HG03378 (cell line): Measurements from ENCODE around the gene SRRD.
A peak's percentile ranks its signal among the peaks of the same experiment; 100 is the strongest.
"Not testable (repeated sequence)": the region's sequence is repeated elsewhere in the genome, so short reads cannot be mapped to it uniquely, and the experiment has no call there.

Experiments
- ATAC-seq: cut with Tn5 transposase; IDR thresholded peaks from one replicate; pipeline ENCODE4 v1.9.1; 2021; ENCODE audit warnings: mild to moderate bottlenecking, moderate library complexity; ENCODE audit not compliant: unreplicated experiment

Gene SRRD

GRCh38 chr22:26483439-26484359 is at the start of gene SRRD, which contains the start of gene HPS4:
SRRD (plus strand) TSS chr22:26483877; CDS start chr22:26483891, 14 bp downstream.
HPS4 (minus strand) TSS chr22:26483783; CDS start chr22:26481762, 2,021 bp downstream.
- ATAC-seq, result peak; percentile 50

GRCh38 chr22:26435327-26436093 is 48.2 kb upstream of the SRRD start:
- no peak for ATAC-seq

GRCh38 chr22:26436903-26437515 is 46.7 kb upstream of the SRRD start:
- ATAC-seq, result no peak

GRCh38 chr22:26437694-26438392 is 45.8 kb upstream of the SRRD start:
- ATAC-seq, result no peak

- not testable (repeated sequence) for ATAC-seq
Measured at GRCh38 chr22:26438776-26439175, 44.9 kb upstream of the SRRD start.

GRCh38 chr22:26439559-26439958 is 44.1 kb upstream of the SRRD start:
- ATAC-seq, result no peak

- no peak for ATAC-seq
Measured at GRCh38 chr22:26442086-26442756, 41.5 kb upstream of the SRRD start.

GRCh38 chr22:26443901-26444690 is 39.6 kb upstream of the SRRD start:
- no peak for ATAC-seq

GRCh38 chr22:26444777-26445176 is 38.9 kb upstream of the SRRD start:
- ATAC-seq, result no peak

GRCh38 chr22:26445577-26446275 is 38.0 kb upstream of the SRRD start:
- ATAC-seq, result no peak

GRCh38 chr22:26446808-26447515 is 36.7 kb upstream of the SRRD start:
- no peak for ATAC-seq

- no peak for ATAC-seq
Measured at GRCh38 chr22:26447584-26448329, 35.9 kb upstream of the SRRD start.

- ATAC-seq, result no peak
Measured at GRCh38 chr22:26448334-26448733, 35.3 kb upstream of the SRRD start.

- ATAC-seq, result no peak
Measured at GRCh38 chr22:26448941-26449340, 34.7 kb upstream of the SRRD start.

- no peak for ATAC-seq
Measured at GRCh38 chr22:26450453-26451185, 33.1 kb upstream of the SRRD start.

- ATAC-seq, result no peak
Measured at GRCh38 chr22:26452236-26453016, 31.3 kb upstream of the SRRD start.
